Activated CD8-positive, alpha-beta memory T cell treated with anti-CD3 and anti-CD28 coated beads, Interleukin-2, amount 10 ng/mL, durations not matched to agents 7 days and 5 days (primary cell): ENCODE measurements around the gene ATIC. TPM values are rescaled to one million over a fixed set of nuclear protein-coding genes. Genes with fewer than 3 reads are reported as not detected.

Experiments used
- ATAC-seq: fragments of 150-1000 bp; cut with Tn5 transposase; one replicate; pipeline ENCODE4 v1.10.0; 2021; ENCODE audit warnings: moderate library complexity
- CTCF ChIA-PET: fragments of 350-600 bp; sonication (Branson Sonifier 250); formaldehyde crosslinking; loops from one replicate; lab custom pipeline; 2021; ENCODE audit warnings: antibody characterized with exemption; lab: Charles Lee
- DNase-seq: peaks from one replicate; pipeline ENCODE4 v3.0.0-alpha.2; 2020
- H3K27ac Mint-ChIP-seq: one replicate; pipeline ENCODE4 v1.8.0; 2021; ENCODE audit warnings: mild to moderate bottlenecking, mixed read lengths
- H3K27me3 Mint-ChIP-seq: one replicate; pipeline ENCODE4 v1.8.0; 2021; ENCODE audit warnings: mixed read lengths
- H3K36me3 Mint-ChIP-seq: one replicate; pipeline ENCODE4 v1.8.0; 2021; ENCODE audit warnings: mild to moderate bottlenecking, mixed read lengths
- H3K4me1 Mint-ChIP-seq: one replicate; pipeline ENCODE4 v1.8.0; 2021; ENCODE audit warnings: mixed read lengths
- H3K4me3 Mint-ChIP-seq: one replicate; pipeline ENCODE4 v1.8.0; 2021; ENCODE audit warnings: mild to moderate bottlenecking, moderate library complexity, mixed read lengths
- H3K9me3 Mint-ChIP-seq: one replicate; pipeline ENCODE4 v1.8.0; 2022; ENCODE audit warnings: low read depth, mixed read lengths
- total RNA-seq, 2 experiments: library from RNA; stranded (reverse); gene quantifications; one replicate each; pipeline ENCODE4 v1.2.3, GENCODE V29; 2021

ATIC gene
- total RNA-seq, 2 experiments from 2014 or later: 166 to 224 TPM

GRCh38 chr2:215324811-215325210 lies 13.0 kb downstream of the ATIC start:
- H3K27me3 Mint-ChIP-seq: no peaks in the 10 kb centered on the region
- CTCF ChIA-PET: no interaction called here
- H3K4me3 Mint-ChIP-seq: no peak overlapping the region
- H3K9me3 Mint-ChIP-seq: no peaks in the 10 kb centered on the region
- ATAC-seq (no peak), DNase-seq (no peak)
- H3K36me3 Mint-ChIP-seq: peaks cover 62% of the 10 kb centered on the region
- H3K4me1 Mint-ChIP-seq: peaks cover 20% of the 10 kb centered on the region
- no peak overlapping the region for H3K27ac Mint-ChIP-seq

DNA sequence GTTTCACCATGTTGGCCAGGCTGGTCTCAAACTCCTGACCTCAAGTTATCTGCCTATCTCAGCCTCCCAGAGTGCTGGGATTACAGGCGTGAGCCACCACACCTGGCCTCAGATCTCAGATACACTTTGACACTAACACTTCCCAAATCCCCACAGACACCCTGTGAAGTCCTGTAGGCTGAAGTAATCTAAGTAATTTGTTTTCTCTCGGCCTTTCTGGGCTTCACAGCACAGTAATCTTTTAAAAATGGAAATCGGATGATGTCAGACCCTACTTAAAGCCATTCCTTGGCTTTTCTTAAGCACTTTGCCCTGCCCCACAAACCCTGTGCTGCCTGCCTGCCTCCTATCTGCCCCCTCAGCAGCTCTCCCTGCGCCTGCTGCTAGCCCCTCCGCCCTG lies 16.2 kb downstream of the ATIC start:
- H3K4me3 Mint-ChIP-seq: no peak overlapping the region
- H3K36me3 Mint-ChIP-seq: peaks cover 68% of the 10 kb centered on the region
- H3K4me1 Mint-ChIP-seq: peaks cover 18% of the 10 kb centered on the region
- DNase-seq: no peak
- CTCF ChIA-PET: no interaction called here
- H3K27me3 Mint-ChIP-seq: no peaks in the 10 kb centered on the region
- H3K27ac Mint-ChIP-seq: peak overlapping the region; percentile 52
- H3K9me3 Mint-ChIP-seq: no peaks in the 10 kb centered on the region
- ATAC-seq: no peak

GRCh38 chr2:215332872-215333595 lies 21.2 kb downstream of the ATIC start:
- Mint-ChIP-seq H3K27ac (peak overlapping the region; percentile 13), H3K4me1 (peaks cover 10% of the 10 kb centered on the region), H3K27me3 (no peaks in the 10 kb centered on the region), H3K4me3 (no peak overlapping the region), H3K36me3 (peaks cover 62% of the 10 kb centered on the region), H3K9me3 (no peaks in the 10 kb centered on the region)
- CTCF ChIA-PET: interaction anchor here (0.6 kb wide), 1 partner anchor 14 kb away, joined by 3 read pairs; no protein-coding TSS in a partner anchor
- no peak for DNase-seq
- no peak for ATAC-seq

DNA sequence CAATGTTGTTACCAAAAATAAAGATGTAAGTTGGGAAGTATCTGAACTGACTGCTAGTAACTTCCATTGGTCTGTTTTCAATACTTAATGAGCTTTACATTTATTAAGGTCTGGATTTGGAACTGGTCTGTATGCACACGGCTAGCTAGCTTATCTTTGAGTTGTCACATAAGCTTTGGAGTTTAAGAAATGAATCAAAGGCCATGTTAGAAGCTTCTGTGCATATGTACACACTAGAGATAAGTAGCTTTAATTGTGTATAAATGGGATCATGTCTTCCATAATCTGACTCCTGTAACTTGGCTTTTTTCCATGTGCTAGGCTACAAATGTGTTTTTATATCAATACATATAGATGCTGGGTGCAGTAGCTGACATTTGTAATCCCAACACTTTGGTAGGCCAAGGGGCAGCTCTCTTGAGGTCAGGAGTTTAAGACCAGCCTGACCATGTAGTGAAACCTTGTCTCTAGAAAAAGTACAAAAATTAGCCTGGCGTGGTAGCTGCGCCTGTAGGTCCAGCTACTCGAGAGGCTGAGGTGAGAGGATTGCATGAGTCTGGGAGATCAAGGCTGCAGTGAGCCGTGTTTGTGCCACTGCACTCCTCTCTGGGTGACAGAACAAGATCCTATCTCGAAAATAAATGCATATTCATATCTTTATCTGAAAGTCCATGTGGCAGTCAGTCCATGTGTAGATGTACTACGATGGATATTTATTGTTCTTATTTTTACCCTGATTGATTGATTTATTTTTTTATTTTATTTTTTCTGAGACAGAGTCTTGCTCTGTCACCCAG lies 27.2 kb downstream of the ATIC start:
- H3K4me3 Mint-ChIP-seq: no peak overlapping the region
- ATAC-seq: no peak
- no peaks in the 10 kb centered on the region for H3K27me3 Mint-ChIP-seq
- no peak for DNase-seq
- H3K36me3 Mint-ChIP-seq: peaks cover 65% of the 10 kb centered on the region
- H3K9me3 Mint-ChIP-seq: no peaks in the 10 kb centered on the region
- H3K4me1 Mint-ChIP-seq: no peaks in the 10 kb centered on the region
- H3K27ac Mint-ChIP-seq: no peak overlapping the region
- CTCF ChIA-PET: interaction anchor here (2.0 kb wide), 1 partner anchor 12 kb away, joined by 4 read pairs; no protein-coding TSS in a partner anchor

DNA sequence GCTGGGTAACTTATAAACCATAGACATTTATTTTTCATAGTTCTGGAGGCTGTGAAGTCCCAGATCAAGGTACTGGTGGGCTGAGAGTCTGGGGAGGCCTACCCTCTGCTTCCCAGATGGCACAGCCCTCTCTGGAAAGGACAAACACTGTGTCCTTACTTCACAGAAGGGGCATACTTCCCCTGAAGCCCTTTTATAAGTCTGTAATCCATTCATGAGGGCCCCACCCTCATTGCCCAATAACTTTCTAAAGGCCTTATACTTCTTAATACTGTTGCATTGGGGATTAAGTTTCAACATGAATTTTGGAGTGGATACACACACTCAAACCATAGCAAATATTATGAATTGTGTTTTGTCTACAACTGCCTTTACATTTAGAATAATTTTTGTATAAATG lies 36.0 kb downstream of the ATIC start:
- Mint-ChIP-seq H3K36me3 (peaks cover 65% of the 10 kb centered on the region), H3K4me1 (no peaks in the 10 kb centered on the region), H3K27ac (no peak overlapping the region), H3K4me3 (no peak overlapping the region), H3K27me3 (no peaks in the 10 kb centered on the region), H3K9me3 (no peaks in the 10 kb centered on the region)
- ATAC-seq (no peak), DNase-seq (no peak)
- CTCF ChIA-PET: no interaction called here

- Mint-ChIP-seq H3K4me1 (no peaks in the 10 kb centered on the region), H3K27me3 (no peaks in the 10 kb centered on the region), H3K36me3 (peaks cover 41% of the 10 kb centered on the region), H3K27ac (no peak overlapping the region), H3K9me3 (no peaks in the 10 kb centered on the region), H3K4me3 (no peak overlapping the region)
- no peak for DNase-seq
- CTCF ChIA-PET: no interaction called here
- no peak for ATAC-seq
These were observed 40.7 kb downstream of the ATIC start for GRCh38 chr2:215352602-215353001.

GRCh38 chr2:215354771-215355695 lies 43.2 kb downstream of the ATIC start:
- no peaks in the 10 kb centered on the region for H3K9me3 Mint-ChIP-seq
- no peak overlapping the region for H3K27ac Mint-ChIP-seq
- DNase-seq (no peak), ATAC-seq (no peak)
- H3K36me3 Mint-ChIP-seq: peaks cover 26% of the 10 kb centered on the region
- no peak overlapping the region for H3K4me3 Mint-ChIP-seq
- no peaks in the 10 kb centered on the region for H3K4me1 Mint-ChIP-seq
- H3K27me3 Mint-ChIP-seq: no peaks in the 10 kb centered on the region
- CTCF ChIA-PET: no interaction called here

DNA sequence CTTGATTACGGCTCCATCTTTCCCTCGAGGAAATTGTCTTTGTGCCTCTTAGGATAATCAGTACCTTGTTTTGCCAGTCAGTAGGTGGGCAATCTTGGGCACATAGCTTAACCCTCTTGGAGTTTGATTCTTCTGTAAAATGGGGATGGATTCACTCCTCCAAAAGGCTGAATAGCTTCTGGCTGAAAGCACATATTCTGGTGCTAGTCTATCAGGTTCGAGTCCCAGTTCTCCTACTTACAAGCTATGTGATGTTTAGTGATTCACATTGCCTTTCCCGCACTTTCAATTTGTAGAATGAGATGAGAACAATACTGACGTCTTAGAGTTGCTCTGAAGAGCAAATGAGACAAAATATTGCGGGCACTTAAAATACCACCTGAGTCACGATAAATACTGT lies 43.9 kb downstream of the ATIC start:
- H3K36me3 Mint-ChIP-seq: peaks cover 20% of the 10 kb centered on the region
- H3K27ac Mint-ChIP-seq: no peak overlapping the region
- CTCF ChIA-PET: no interaction called here
- no peaks in the 10 kb centered on the region for H3K27me3 Mint-ChIP-seq
- H3K4me1 Mint-ChIP-seq: no peaks in the 10 kb centered on the region
- H3K4me3 Mint-ChIP-seq: no peak overlapping the region
- DNase-seq (no peak), ATAC-seq (no peak)
- H3K9me3 Mint-ChIP-seq: no peaks in the 10 kb centered on the region

DNA sequence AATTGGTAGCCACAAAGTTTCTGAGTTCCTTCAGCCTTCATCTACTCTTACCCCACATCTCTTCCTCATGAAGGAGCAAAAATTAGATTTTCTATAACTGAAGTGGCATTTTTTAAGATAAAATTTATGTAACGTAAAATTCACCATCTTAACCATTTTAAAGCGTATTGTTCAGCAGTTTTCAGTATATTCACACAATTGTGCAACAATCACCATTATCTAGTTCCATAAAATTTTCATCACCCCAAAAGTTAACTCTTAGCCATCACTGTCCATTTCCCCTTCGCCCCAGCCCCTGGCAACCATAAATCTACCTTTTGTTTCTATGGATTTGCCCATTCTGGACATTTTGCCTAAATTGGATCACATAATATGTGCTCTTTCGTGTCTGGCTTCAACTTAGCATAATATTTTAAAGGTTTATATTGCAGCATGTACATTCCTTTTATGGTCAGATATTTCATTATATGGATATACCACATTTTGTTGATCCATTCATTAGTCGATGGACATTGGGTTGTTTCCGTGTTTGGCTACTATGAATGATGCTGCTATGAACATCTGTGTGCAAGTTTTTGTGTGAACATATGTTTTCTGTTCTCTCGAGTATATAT lies 44.6 kb downstream of the ATIC start:
- ATAC-seq (no peak), DNase-seq (no peak)
- no peaks in the 10 kb centered on the region for H3K27me3 Mint-ChIP-seq
- CTCF ChIA-PET: no interaction called here
- H3K27ac Mint-ChIP-seq: no peak overlapping the region
- peaks cover 16% of the 10 kb centered on the region for H3K36me3 Mint-ChIP-seq
- no peak overlapping the region for H3K4me3 Mint-ChIP-seq
- H3K9me3 Mint-ChIP-seq: no peaks in the 10 kb centered on the region
- no peaks in the 10 kb centered on the region for H3K4me1 Mint-ChIP-seq

DNA sequence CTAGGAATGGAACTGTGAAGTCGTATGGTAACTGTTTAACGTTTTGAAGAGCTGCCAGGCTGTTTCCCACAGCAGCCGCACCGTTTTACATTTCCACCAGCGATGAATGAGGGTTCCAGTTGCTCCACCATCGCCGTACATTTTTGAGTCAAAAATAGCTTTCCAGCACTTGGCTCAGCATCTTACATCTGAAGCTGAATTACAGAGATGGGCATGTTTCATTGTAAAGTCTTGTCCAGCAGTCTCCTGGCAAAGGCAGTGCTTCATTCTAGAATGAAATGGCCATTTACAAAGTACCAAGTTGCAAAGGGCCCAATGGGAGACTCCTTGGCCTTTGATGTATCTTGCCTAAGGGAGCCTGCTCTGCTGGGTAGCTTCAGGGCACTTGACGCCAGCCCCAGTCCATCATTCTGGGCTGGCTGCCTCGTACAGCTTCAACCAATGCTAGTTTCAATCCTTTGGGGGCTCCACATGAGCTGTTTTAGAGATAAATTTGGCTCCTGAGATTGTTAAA lies 45.1 kb downstream of the ATIC start:
- DNase-seq (no peak), ATAC-seq (no peak)
- no peaks in the 10 kb centered on the region for H3K27me3 Mint-ChIP-seq
- H3K4me1 Mint-ChIP-seq: no peaks in the 10 kb centered on the region
- H3K9me3 Mint-ChIP-seq: no peaks in the 10 kb centered on the region
- CTCF ChIA-PET: no interaction called here
- no peak overlapping the region for H3K27ac Mint-ChIP-seq
- H3K4me3 Mint-ChIP-seq: no peak overlapping the region
- peaks cover 12% of the 10 kb centered on the region for H3K36me3 Mint-ChIP-seq

- no peak for ATAC-seq
- Mint-ChIP-seq H3K36me3 (peaks cover 15% of the 10 kb centered on the region), H3K27me3 (no peaks in the 10 kb centered on the region), H3K4me3 (no peak overlapping the region), H3K27ac (no peak overlapping the region), H3K9me3 (no peaks in the 10 kb centered on the region), H3K4me1 (no peaks in the 10 kb centered on the region)
- CTCF ChIA-PET: no interaction called here
- DNase-seq: no peak
These were observed 45.8 kb downstream of the ATIC start for GRCh38 chr2:215357660-215358059.

- Mint-ChIP-seq H3K4me3 (no peak overlapping the region), H3K27me3 (no peaks in the 10 kb centered on the region), H3K9me3 (no peaks in the 10 kb centered on the region), H3K36me3 (peaks cover 14% of the 10 kb centered on the region), H3K27ac (no peak overlapping the region), H3K4me1 (no peaks in the 10 kb centered on the region)
- ATAC-seq (no peak), DNase-seq (no peak)
- CTCF ChIA-PET: no interaction called here
These were observed 46.5 kb downstream of the ATIC start for GRCh38 chr2:215358312-215358845.
